ENCODE data around the gene ELAVL3.
"Not testable (repeated sequence)": the region's sequence is repeated elsewhere in the genome, so short reads cannot be mapped to it uniquely, and the experiment has no call there.

ELAVL3 gene

DNA sequence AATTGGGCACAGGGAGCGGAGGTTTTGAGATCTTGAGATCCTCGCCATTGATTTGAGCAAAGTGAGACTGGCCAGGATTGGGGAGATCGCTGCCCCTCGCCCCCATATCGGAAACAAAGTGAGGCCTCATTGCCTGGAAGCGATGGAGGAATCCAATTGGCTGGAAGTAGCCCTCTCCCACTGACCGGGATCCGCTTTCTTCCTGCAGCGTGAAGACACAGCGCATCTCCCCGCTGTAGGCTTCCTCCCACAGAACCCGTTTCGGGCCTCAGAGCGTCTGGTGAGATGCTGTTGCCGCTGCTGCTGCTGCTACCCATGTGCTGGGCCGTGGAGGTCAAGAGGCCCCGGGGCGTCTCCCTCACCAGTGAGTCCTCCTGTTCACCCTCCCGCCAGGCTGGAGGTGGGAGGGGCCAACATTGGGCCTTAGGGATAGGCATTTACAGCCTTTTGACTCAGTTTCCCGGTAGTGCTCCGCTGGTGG, 45.0 kb downstream of the ELAVL3 start:
- no peak for DNase-seq (ENCODE audit: low read depth)

DNA sequence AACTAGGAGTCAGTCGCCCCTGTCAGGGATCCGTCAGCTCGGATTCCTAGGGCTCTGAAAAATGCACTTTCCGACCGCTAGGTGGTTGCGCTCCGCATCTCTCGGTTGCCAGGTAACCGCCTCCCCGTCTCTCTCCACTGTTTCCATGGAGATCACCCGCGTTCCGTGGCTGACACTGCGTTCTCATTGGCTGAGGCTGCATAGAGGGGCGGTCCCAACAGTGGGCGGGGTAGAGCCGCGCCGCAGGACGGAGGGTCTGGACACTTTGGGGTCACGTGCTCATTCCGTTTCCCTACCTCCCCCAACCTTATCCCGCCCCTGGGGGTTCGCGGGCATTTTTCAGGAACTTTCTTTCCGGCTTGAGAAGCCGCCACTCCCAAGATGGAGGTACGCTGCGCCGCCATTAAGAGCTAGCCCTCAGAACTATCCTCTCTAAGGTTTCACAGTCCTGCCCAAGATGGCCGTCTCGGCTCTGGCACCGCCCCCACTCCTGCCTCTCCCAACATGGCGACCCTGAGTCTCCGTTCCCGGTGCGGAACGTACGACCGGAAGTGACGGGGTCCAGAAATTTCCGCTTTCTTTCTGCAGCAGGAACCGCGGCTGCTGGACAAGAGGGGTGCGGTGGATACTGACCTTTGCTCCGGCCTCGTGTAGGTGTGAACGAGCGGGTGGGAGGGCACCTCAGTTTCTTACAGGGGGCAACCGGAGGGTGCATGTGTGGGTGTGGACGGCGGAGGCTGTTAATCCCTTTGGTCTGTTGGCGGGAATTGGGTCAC, 45.6 kb downstream of the ELAVL3 start, which contains the start of the genes ODAD3 and PRKCSH:
TSS of gene ODAD3 (minus strand) at position 65 of the 776 bp plus-strand sequence. CDS start 105 bp downstream, outside the sequence.
TSS of gene PRKCSH (plus strand) at position 579 of the 776 bp plus-strand sequence. CDS start 483 bp downstream, outside the sequence.
- peak; percentile 99 for DNase-seq (ENCODE audit: low read depth)

- DNase-seq (ENCODE audit: low read depth) = no peak
Observed at GRCh38 chr19:11434703-11435056, 46.2 kb downstream of the ELAVL3 start.

GRCh38 chr19:11433526-11433925, 47.3 kb downstream of the ELAVL3 start:
- not testable (repeated sequence) for DNase-seq (ENCODE audit: low read depth)

DNA sequence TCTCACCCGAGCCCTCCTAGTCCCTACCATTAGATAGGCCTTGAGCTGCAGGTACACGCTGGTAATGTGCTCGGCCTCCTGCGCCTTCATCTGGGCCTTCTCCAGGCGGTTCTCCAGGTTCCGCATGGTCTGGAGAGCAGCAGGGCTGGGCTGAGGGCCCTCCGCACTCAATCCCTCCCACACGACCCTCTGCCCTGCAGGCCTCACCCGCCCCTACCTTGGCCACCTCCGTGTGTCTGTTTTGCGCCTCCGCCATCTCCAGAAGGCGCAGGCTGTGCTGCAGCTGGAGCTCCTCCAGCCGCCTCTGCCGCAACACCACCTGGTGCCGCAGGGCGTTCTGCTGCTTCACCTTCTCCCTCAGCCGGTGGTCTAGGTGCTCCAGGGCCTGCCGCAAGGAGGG, 54.2 kb downstream of the ELAVL3 start:
- no peak for DNase-seq (ENCODE audit: low read depth)

GRCh38 chr19:11425719-11426457, 55.0 kb downstream of the ELAVL3 start:
- DNase-seq (ENCODE audit: low read depth) = no peak

DNA sequence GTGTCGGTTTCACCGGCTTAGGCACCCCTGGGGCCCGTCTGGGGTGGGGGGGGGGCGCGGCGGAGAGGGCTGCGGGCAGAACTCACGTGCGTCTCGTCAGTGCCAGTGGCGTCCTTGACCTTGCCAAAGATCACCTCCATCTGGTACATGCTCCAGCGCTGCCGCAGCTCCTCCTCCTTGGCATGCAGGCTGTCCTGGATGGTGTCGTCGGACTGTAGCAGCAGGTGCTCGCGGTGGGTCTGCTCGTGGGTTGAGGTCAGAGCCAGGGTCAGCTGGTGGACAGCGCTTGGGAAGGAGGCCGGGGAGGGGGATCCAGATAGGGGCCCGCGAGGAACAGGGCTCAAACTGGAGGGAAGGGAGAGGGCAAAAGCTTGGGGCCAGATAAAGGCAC, 57.1 kb downstream of the ELAVL3 start:
- no peak for DNase-seq (ENCODE audit: low read depth)

DNA sequence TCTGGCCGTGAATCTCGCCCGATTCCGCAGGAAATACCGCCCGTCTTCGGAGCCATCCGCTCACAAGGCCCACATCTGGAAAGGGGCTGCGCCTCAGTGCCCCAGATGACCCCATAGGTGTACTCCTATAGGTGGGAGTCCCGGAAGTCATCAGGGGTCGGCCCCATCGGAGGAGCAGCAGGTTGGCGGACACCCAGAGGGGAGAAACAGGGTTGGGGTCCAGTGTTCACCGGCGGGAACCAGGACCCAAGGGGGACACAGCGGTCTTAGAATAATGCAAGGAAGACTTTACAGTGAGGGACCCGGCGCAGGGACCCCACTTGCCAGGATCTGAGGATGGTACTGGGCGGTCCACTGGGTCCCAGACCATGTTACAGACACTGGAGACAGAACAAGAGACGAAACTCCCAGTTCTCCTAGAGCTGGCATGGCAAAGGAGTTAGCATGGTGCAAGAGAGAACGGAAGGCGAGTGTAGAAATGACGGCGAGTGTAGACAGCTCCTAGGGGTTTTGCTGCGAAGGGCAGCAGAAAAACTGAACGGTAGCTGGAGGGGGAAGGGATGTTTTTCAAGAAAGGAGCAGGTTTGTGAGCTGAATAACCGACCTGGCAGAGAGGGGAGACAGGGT, 57.6 kb downstream of the ELAVL3 start:
- no peak for DNase-seq (ENCODE audit: low read depth)

DNA sequence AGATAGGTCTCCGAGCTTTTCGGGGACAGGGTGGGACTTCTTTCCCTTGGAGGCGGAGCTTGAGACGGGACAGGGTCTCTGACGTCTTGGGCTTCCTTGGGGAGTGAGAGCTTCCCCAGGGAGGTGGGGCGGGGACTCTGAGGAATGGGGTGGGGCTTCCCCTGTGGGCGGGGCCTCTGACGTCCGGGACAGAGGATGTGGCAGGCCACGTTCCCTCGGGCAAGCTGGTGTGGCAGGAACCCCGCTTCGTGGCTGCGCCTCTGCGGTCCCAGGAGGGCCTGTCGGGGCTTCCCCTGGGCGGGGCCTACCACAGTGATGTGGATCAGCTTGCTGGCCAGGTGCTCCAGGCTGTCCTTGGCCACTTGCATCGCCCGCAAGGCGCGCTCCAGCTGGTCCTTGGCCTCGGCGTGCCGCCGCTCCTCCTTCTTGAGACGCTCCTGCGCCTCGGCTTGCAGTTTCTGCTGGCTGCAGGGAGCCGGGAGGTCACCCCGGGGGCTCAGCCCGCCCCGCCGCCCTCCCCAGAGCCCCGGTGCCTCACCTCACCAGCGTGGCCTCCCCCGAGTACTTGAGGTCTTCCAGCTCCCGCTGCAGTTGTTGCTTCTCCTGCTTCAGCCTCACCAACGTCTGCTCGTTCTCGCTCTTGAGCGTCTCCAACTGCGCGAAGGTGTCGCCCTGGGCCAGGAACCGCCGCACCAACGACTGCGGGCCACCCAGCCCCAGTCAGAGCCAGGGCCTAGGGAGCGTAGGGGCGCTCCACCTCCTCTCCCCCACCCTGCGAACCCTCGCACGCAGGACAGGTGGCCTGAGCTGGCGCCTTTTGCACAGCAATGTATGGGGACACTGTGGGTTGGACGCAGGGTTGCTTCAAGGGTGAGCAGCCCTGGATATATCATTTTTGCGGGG, 58.4 kb downstream of the ELAVL3 start:
- no peak for DNase-seq (ENCODE audit: low read depth)

GRCh38 chr19:11421371-11422098, 59.3 kb downstream of the ELAVL3 start:
- DNase-seq (ENCODE audit: low read depth) = no peak

GRCh38 chr19:11420429-11421370, 60.1 kb downstream of the ELAVL3 start:
- DNase-seq (ENCODE audit: low read depth) = no peak

GRCh38 chr19:11418549-11419506, 62.0 kb downstream of the ELAVL3 start, which contains the start of gene RGL3:
RGL3 (minus strand) TSS chr19:11419314; CDS start chr19:11419278, 36 bp downstream.
- no peak for DNase-seq (ENCODE audit: low read depth)

DNA sequence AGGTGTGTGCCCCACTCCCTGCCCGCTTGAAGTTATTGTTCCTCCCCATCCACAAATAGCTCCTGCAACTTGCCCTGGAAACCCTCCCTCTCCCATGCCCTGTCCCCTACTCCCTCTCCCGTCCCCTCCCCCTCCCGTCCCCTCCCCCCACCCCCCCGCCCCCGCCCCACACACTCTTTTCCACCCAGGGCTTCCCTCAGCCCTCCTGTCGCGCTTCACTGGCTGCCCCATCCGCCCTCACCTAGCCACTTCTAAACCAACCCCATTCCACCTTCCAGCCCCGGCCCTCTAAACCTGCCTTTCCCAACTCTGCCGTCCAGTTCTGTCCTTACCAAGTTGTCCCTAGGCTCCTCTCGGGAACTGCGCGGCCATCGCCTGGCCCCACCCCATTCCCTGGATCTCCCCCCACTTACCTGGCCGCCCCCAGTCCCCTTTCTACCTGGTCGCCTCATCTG, 62.7 kb downstream of the ELAVL3 start:
- DNase-seq (ENCODE audit: low read depth) = no peak

- DNase-seq (ENCODE audit: low read depth) = no peak
Observed at GRCh38 chr19:11416346-11417052, 64.3 kb downstream of the ELAVL3 start.

DNA sequence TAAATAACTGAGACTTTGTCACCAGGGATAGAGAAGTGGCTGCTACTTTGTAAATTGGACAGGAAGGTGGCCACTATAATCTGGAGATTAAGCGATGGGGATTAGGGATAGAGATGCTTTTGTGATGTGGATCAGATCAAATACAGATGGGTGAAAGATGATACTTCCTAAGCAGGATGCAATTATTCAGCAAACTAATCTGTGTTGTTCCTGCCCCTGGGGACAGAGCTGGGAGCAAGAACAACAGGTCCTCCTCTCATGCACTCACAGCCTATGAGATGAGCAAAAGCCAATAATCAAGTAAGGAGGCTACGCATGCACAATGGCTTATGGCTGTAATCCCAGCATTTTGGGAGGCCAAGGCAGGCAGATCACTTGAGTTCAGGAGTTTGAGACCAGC, 66.3 kb downstream of the ELAVL3 start:
- DNase-seq (ENCODE audit: low read depth) = no peak

GRCh38 chr19:11410682-11411081, 70.2 kb downstream of the ELAVL3 start:
- no peak for DNase-seq (ENCODE audit: low read depth)

DNA sequence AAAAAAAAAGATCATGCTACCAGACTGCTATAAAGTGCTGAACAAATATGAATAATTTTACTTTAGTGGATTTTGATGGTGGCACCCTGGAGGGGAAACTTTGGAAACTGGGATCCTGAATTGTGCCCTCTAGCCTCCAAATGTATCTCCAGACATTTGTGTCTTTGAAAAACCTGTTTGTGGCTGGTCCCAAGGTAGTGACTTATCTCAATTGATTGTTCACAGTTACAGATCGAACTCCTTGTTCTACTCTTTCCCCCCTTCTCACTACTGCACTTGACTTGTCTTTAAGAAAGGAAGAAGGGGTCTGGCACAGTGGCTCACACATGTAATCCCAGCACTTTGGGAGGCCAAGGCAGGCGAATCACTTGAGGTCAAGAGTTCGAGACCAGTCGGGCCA, 72.3 kb downstream of the ELAVL3 start:
- DNase-seq (ENCODE audit: low read depth) = no peak
